Urothelium cell line (cell line): ENCODE measurements around the gene MYO9A.
"Not testable (repeated sequence)": the region's sequence is repeated elsewhere in the genome, so short reads cannot be mapped to it uniquely, and the experiment has no call there.

Source experiments
- DNase-seq: peaks from one replicate; pipeline ENCODE4 v3.0.0; 2011; ENCODE audit warnings: low spot score, mixed read lengths
- FAIRE-seq: peaks from 2 replicates; lab custom pipeline; 2011; peaks lifted over from hg19 to GRCh38; lab: Jason Lieb, UNC

Gene MYO9A

DNA sequence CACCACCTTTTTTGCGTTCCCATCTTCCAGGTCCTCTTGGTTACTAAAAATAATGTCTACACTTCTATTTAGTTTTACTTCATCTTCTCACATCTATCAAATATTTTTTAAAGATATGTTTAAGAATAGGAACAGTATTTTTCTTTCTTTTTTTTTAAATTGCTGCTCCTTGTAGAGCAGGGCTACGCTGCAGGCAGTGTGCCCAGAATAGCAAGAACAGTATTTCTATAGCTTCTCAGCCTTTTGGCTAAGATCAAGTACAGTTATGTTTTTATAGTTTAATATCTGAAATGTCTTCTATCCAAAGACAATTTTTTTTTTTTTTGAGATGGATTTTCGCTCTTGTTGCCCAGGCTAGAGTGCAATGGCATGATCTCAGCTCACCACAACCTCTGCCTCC, 73.0 kb downstream of the MYO9A start:
- FAIRE-seq = no peak
- DNase-seq = no peak

GRCh38 chr15:72042865-72043264, 75.1 kb downstream of the MYO9A start:
- no peak for FAIRE-seq
- no peak for DNase-seq

DNA sequence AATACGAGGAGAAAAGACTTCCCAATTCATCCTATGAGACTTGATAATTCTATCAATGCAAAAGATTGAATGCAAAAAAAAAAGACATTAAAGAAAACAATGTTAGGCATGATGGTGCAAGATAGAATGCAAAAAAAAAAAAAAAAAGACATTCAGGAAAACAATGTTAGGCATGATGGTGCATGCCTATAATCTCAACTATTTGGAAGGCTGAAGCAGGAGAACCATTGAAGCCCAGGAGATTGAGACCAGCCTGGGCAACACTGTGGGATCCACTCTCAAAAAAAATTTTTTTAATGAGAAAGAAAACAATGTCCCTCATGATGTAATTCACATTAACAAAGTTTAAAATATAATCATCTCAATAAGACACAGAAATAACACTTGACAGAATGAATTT, 75.9 kb downstream of the MYO9A start:
- FAIRE-seq = no peak
- DNase-seq = no peak

DNA sequence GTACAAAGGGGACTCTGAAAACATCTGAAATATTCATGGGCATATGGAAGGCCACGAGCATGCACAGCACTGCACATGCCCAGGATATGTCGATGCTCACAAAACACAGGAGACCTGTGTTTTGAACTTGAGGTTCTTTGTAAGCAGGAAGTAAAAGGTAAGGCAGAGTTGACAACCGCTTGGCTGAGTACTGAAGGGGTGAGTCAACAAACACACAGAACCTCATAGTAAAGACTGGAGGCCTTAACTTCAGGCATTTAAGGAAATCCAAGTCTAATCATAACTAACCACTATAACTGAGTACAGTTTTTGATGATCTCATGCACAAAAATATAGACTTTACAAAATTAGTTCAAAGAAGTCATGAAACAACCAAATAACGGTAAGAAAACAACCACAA, 80.6 kb downstream of the MYO9A start:
- FAIRE-seq (no peak), DNase-seq (no peak)

- FAIRE-seq (no peak), DNase-seq (no peak)
Observed at GRCh38 chr15:72034859-72035650, 82.9 kb downstream of the MYO9A start.

GRCh38 chr15:72034351-72034750, 83.6 kb downstream of the MYO9A start:
- FAIRE-seq (no peak), DNase-seq (no peak)

- FAIRE-seq = no peak
- DNase-seq = no peak
Observed at GRCh38 chr15:72033711-72034110, 84.2 kb downstream of the MYO9A start.

DNA sequence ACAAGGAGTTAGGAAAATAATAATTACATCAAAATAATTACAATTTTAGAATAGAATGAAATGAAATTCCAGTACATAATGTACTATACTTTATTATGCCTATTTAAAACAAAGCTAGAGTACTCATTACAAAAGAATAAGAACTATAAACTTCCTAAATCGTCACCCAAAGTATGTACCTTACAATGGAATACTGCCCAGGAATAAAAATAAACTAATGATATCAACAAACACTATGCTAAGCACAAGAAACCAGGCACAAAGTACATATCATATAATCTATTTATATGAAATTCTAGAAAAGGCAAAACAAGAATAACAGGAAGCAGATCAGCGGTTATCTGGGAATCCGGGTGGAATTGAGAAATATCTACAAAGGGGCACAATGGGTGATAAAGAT, 84.7 kb downstream of the MYO9A start:
- FAIRE-seq = no peak

GRCh38 chr15:72021604-72022003, 96.3 kb downstream of the MYO9A start:
- no peak for FAIRE-seq
- no peak for DNase-seq

More for the DNA sequence above, 84.7 kb downstream of the MYO9A start:
- DNase-seq = no peak

GRCh38 chr15:72020799-72021198, 97.2 kb downstream of the MYO9A start:
- DNase-seq (no peak), FAIRE-seq (no peak)

- not testable (repeated sequence) for FAIRE-seq, DNase-seq
Observed at GRCh38 chr15:72014555-72014954, 103.4 kb downstream of the MYO9A start.

- FAIRE-seq (no peak), DNase-seq (no peak)
Observed at GRCh38 chr15:72013703-72014102, 104.2 kb downstream of the MYO9A start.

- DNase-seq (no peak), FAIRE-seq (no peak)
Observed at GRCh38 chr15:72011302-72011942, 106.5 kb downstream of the MYO9A start.

GRCh38 chr15:72009222-72009621, 108.7 kb downstream of the MYO9A start:
- DNase-seq (no peak), FAIRE-seq (no peak)

- DNase-seq = no peak
- no peak for FAIRE-seq
Observed at GRCh38 chr15:72006382-72006781, 111.6 kb downstream of the MYO9A start.

- DNase-seq (no peak), FAIRE-seq (no peak)
Observed at GRCh38 chr15:72005483-72005882, 112.5 kb downstream of the MYO9A start.

GRCh38 chr15:71999807-72000206, 118.1 kb downstream of the MYO9A start:
- no peak for DNase-seq
- no peak for FAIRE-seq

- FAIRE-seq, DNase-seq: not testable (repeated sequence)
Observed at GRCh38 chr15:71998717-71999116, 119.2 kb downstream of the MYO9A start.

- no peak for FAIRE-seq
- no peak for DNase-seq
Observed at GRCh38 chr15:71997691-71998090, 120.3 kb downstream of the MYO9A start.

DNA sequence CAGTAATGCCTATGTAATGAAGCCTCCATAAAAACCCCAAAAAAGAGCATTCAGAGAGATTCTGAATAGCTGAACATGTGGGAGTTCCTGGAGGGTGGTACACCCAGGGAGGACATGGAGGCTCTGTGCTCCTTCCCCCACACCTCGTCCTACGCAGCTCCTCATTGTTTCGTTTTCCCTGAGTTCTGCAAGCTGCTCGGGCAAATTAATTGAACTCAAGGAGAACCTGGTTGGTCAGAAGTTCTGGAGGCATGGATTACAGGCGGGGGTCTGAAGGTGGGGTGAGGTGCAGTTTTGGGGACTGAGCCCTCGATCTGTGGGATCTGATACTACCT, 142.2 kb downstream of the MYO9A start:
- DNase-seq = no peak
- FAIRE-seq = no peak

GRCh38 chr15:71974211-71974610, 143.7 kb downstream of the MYO9A start:
- DNase-seq = no peak
- no peak for FAIRE-seq

GRCh38 chr15:71973366-71973765, 144.6 kb downstream of the MYO9A start:
- FAIRE-seq (no peak), DNase-seq (no peak)

DNA sequence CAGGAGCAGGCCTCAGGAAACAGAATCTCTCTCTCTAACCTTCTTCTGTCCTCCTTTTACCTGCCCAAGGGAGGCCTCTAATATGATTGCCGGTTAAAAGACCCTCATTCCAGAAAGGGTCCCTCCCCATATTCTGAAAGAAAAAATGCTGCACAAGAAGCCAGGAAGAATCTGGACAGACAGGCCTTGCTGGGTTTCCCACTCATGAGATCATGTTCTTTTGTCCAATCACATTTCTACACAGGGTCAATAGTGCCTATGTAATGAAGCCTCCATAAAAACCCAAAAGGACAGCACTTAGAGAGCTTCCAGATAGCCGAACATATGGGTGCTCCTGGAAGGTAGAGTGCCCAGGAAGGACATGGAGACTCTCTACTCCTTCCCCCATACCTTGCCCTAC, 146.0 kb downstream of the MYO9A start:
- DNase-seq (no peak), FAIRE-seq (no peak)
